NCI-H2107 (cell line): Measurements from ENCODE around the gene TMEM61.

Experiments used
- DNase-seq: peaks from one replicate; lab custom pipeline; 2025; lab: John Stamatoyannopoulos, UW

Gene TMEM61

DNA sequence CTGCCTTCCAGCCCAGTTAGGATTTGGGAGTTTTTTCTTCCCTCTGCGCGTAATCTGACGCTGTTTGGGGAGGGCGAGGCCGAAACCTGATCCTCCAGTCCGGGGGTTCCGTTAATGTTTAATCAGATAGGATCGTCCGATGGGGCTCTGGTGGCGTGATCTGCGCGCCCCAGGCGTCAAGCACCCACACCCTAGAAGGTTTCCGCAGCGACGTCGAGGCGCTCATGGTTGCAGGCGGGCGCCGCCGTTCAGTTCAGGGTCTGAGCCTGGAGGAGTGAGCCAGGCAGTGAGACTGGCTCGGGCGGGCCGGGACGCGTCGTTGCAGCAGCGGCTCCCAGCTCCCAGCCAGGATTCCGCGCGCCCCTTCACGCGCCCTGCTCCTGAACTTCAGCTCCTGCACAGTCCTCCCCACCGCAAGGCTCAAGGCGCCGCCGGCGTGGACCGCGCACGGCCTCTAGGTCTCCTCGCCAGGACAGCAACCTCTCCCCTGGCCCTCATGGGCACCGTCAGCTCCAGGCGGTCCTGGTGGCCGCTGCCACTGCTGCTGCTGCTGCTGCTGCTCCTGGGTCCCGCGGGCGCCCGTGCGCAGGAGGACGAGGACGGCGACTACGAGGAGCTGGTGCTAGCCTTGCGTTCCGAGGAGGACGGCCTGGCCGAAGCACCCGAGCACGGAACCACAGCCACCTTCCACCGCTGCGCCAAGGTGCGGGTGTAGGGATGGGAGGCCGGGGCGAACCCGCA lies 59.1 kb downstream of the TMEM61 start, which contains the start of gene PCSK9:
Gene PCSK9 (plus strand): TSS at position 207 of the 741 bp plus-strand sequence. CDS start 290 bp downstream, at position 497.
- DNase-seq = no peak

DNA sequence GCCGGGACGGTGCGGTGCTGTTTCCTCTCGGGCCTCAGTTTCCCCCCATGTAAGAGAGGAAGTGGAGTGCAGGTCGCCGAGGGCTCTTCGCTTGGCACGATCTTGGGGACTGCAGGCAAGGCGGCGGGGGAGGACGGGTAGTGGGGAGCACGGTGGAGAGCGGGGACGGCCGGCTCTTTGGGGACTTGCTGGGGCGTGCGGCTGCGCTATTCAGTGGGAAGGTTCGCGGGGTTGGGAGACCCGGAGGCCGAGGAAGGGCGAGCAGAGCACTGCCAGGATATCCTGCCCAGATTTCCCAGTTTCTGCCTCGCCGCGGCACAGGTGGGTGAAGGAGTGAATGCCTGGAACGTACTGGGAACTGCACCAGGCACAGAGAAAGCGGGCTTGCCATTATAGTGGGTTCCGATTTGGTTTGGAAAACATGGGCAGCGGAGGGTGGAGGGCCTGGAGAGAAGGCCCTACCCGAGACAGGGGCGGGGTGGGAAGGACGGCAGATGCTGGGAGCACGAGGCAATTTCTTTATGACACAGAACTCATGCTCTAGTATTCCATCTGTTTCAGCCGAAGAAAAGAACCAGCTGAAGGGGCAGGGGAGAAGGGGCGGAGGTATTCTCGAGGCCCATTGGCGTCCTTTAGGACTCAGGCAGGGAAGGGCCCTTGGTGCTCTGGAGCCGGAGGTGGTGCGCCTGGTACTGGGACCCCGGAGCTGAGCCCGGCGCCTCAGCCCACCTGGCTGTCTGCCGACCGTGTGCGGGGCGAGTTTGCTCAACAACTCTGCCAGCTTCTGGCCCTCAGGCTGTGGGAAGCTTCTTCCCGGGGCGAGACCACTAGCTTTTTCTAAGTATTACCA lies 59.9 kb downstream of the TMEM61 start:
- no peak for DNase-seq

DNA sequence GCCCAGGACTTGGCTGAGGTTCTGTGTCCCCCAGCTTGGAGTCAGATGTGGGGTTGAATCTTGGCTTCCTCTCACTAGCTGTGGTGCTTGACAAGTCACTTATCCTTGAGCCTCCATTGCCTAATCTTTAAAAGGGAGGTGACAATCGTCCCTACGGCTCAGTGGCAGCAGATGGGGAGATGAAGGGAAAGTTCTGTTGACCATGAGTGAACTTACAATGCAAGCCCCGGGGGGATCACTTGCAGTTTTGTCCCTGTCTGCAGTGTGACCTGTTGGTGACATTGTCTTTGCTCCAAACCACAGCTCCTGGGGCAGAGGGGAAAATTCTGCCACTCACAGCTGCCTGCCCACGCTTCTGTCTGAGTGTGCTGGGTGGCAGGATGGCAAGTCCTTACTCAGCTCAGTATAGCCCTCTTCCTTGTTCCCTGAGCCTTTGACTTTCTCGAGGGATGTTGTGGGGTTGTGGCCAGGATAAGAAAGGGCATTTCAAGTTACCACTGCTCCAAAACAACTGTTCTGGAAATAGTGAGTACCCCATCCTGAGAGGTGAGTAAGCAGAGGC lies 60.6 kb downstream of the TMEM61 start:
- DNase-seq = no peak

DNA sequence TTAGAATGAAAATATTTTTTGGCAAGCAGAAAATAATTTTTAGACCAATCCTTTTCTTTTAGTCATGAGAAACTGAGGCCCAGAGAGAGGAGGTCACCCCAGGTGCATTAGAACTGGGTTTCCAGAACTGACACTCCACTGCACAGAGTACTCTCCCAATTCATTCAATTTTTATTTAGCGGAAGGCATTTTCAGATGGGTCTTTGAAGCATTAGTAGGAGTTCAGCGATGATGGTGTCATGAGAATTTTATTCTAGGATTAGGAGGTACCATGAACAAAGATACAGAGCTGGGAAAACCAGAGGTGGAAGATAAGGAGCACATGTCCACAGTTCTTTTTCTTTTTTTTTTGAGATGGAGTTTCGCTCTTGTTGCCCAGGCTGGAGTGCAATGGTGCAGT lies 61.2 kb downstream of the TMEM61 start:
- DNase-seq = no peak
